DMS79 treated with DMSO at 0.1 percent for 48 hours (cell line): ENCODE data around the gene CEMIP2.

Experiments used
- DNase-seq: peaks from one replicate; lab custom pipeline; 2025; lab: John Stamatoyannopoulos, UW

The CEMIP2 gene

GRCh38 chr9:71748280-71748743 is 20.0 kb downstream of the CEMIP2 start:
- DNase-seq: no peak

DNA sequence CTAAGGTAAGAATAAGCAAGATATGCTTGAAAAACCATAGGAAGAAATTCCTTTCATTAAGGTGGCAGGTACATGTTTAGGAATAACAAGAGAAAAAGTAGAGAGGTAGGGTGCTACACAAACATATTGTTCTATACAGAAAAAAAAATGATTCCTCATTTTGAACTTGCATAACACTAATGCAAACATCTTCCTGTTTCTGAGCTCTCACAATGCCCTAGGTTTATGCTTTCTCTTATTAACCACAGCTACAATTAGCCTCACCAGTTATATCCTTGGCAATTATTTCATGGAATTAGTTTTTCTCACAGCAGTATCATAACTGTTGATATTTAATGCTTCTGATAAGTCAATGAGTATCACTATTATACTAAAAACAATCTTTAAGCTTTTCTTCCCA is 20.7 kb downstream of the CEMIP2 start:
- DNase-seq: no peak

GRCh38 chr9:71746758-71747125 is 21.6 kb downstream of the CEMIP2 start:
- DNase-seq: no peak

DNA sequence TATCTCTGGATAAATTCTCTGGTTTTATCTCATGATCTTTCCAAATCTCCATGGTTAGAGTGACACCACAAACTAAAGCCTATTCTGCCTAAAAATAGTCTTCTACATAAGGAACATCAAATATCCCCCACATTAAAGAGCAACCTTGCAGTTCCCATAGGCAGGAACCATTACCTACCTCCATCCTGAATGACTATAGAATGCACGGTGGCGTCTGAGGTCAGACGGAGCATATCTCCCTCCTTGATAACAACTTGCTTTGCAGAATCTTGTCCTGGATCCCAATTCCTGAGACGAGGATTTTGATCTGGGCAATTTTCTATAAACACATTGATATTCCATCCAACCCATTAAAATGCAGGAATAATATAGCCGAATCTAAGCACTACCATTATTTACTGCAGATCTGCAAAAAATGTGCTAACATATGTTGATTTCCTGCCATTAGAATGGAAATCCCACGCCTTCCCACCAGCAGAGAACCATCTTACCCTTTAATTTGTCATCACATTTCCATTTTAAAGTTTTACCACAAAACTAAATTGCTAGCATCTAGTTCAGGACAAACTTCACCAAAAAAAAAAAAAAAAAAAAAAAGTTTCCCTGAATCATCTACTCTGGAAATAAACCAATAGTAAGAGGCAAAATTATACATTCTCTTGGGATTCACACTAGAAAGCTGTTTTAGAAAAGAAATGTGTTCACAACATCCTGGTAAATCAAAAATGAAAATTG is 22.1 kb downstream of the CEMIP2 start:
- DNase-seq: no peak

- DNase-seq: no peak
These were observed 23.4 kb downstream of the CEMIP2 start for GRCh38 chr9:71744754-71745521.

DNA sequence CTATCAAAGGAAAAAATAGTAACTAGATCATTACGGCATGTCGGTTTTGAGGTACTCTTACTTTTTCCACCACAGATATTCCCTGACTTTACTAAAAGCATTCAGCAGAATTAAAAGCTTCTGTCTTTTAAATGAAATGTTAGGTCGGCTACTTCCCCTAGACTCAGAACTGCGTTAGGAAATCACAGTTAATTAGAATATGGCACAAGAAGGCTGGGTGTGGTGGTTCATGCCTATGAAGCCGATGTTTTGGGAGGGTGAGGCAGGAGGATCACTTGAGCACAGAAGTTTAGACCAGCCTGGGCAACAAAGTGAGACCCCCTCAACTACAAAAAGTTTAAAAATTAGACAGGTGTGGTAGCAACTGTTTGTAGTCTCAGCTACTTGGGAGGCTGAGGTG is 24.4 kb downstream of the CEMIP2 start:
- DNase-seq: no peak

- no peak for DNase-seq
These were observed 25.1 kb downstream of the CEMIP2 start for GRCh38 chr9:71743217-71743705.

GRCh38 chr9:71742703-71743102 is 25.6 kb downstream of the CEMIP2 start:
- no peak for DNase-seq

GRCh38 chr9:71741926-71742648 is 26.2 kb downstream of the CEMIP2 start:
- DNase-seq: no peak

DNA sequence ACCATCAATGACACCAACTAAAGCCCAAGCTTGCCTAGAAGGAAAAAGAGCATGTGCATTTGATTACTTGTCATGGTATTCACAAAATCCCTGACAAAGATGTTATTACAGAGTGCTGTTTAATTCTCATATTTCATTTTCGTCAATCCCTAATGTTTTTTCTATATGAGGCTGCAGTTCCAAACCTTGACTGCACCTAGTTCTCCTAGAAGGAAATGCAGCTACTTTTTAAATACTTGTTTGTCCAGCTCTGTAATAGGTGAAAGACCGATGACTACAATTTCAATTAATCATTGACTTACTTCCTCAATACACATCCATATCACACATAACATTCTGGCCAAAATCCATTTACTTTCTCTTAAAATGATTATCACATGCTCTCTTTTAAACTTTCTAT is 28.1 kb downstream of the CEMIP2 start:
- DNase-seq: no peak

DNA sequence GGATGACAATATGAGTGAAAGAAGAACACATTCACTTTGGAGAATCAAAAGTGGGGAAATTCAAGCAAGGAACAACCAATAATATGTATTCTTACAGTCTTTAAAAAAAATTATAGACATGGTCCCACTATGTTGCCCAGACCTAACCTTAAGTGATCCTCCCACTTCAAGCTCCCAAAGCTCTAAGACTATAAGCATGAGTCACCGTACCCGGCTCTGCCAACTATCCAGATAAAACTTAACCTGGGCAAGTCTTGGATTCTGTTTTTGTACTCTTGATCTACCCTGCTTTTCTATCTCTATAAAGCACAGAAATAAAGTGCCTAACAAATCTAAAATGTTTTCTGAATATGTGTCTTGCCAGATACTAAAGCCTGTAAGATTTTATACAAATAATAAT is 30.9 kb downstream of the CEMIP2 start:
- DNase-seq: no peak

- DNase-seq: no peak
These were observed 32.1 kb downstream of the CEMIP2 start for GRCh38 chr9:71736236-71736635.

DNA sequence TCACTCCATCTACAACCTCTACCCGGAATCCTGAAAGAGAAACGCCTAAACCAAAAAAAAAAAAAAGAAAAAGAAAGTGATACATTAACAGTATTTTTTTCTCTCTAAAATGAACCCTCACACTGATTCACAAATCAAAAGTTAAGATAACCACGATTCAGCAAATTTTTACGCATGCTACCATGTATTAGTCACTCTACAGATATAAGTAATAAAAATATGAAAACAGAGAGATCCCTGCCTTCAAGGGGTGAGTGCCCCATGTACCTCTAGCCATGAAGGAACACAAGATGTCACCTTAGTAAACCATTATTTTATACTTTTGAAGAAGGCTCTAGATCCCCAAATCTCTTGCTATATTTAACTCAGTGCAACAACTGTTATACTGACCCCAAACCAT is 33.4 kb downstream of the CEMIP2 start:
- no peak for DNase-seq

- no peak for DNase-seq
These were observed 35.1 kb downstream of the CEMIP2 start for GRCh38 chr9:71733176-71733575.

DNA sequence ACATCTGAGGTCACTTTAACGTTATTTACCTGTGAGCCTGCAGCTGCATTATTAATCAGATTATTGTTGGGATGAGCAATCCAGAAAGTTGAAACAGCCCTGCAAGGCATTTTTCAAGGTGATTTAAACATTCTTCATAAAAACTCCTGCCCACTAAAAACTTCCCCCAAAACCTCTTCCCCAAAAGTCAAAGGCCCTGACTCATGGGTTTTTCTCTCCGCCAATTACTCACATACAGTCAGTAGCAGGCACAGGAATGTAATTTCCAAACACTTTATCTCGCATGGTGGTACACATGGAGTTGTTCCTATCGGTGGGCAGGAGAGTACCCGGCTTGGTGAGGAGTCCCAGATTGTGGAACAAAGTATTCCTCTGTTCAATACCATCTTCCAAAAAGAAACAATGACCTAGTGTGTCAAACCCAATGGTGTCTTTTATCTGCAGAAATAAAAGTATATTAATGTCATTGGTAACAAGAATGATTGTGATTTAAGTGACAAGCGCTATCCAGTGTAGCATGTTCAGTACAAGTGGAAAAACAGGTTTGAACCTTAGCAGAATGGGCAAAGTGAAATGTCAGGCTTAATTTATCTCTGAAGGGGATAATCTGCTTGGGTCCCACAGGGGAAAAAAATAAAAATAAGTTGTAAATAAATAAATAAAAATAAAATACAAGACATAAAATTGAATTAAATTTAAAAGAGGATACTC is 38.3 kb downstream of the CEMIP2 start:
- DNase-seq: peak; percentile 3

- no peak for DNase-seq
These were observed 41.6 kb downstream of the CEMIP2 start for GRCh38 chr9:71726723-71727122.

DNA sequence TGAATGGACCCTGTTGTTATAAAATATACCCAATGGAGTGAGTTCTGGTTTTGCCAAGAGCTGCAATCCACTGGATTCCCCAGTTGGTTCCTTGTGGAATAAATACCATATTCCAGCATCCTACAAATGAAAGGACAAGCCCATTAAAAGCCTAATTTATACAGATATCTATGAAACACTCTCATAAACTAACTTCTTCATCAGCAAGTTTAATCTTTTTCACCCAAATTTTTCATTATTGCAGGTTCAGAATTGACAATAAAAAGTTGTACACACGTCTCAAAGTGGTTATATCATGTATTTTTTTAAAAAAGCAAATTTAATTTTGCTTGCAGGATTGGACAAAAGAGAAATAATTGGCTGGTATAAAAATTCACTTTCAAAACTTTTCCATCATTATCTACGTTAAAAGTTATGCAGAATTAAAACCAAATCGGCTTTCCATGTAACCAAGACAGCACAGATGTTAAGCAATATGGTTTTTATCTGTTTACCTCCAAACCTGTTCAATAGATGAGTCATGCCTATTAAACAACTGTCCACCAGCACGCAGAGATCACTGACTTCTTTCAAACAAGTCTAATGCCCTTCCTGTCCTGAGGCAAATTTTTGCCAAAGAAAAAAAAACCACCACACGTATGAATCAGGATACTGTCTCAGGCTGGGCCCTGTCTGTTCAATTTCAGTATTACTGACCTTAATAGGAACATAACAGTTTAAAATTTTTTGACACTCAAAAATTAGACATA is 42.5 kb downstream of the CEMIP2 start:
- DNase-seq: no peak

- DNase-seq: no peak
These were observed 46.5 kb downstream of the CEMIP2 start for GRCh38 chr9:71721855-71722254.

DNA sequence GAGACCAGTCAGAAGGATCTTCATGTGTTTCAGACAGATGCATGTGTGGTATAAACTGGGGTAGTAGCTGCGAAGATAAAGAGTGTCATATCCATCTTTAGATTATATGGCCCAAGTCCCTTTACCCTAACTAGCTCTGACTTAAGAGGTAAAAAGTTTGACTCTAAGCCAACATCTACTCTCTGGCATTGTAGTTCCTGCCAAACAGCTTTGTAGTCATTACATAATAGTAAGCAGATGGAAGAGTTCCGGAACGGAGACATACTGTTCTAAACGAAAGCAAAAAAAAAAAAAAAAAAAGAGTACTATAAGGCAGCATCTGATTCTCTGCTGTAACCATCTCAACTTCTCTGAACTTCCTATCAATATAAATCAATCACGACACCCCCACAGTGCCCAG is 48.8 kb downstream of the CEMIP2 start:
- no peak for DNase-seq

DNA sequence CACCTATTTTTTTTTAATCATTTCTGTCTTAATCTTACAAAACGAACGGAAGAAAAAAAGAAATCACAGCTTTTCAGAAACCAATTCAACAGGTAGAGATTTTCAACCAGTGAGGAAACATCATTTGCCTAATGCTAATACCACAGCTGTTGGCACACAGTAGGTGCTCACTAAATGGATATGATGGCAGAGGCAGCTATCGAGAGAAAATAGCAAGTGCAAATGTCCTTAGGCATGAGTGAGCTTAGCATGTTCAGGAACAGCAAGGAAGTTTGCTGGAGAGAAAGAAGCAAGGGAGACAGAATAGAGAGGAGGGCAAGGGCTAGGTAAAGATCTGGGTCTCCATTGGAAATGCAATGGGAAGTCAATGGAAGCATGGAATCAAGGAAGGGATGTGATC is 49.2 kb downstream of the CEMIP2 start:
- DNase-seq: no peak

- no peak for DNase-seq
These were observed 52.0 kb downstream of the CEMIP2 start for GRCh38 chr9:71716138-71716909.
